ENCODE results near the gene SYDE1. TPM values are rescaled to one million over a fixed set of nuclear protein-coding genes. Genes with fewer than 3 reads are reported as not detected.
"Not testable (repeated sequence)": the region's sequence is repeated elsewhere in the genome, so short reads cannot be mapped to it uniquely, and the experiment has no call there.

SYDE1 gene
- total RNA-seq, 1 experiment from 2014 or later = 4.4 TPM

DNA sequence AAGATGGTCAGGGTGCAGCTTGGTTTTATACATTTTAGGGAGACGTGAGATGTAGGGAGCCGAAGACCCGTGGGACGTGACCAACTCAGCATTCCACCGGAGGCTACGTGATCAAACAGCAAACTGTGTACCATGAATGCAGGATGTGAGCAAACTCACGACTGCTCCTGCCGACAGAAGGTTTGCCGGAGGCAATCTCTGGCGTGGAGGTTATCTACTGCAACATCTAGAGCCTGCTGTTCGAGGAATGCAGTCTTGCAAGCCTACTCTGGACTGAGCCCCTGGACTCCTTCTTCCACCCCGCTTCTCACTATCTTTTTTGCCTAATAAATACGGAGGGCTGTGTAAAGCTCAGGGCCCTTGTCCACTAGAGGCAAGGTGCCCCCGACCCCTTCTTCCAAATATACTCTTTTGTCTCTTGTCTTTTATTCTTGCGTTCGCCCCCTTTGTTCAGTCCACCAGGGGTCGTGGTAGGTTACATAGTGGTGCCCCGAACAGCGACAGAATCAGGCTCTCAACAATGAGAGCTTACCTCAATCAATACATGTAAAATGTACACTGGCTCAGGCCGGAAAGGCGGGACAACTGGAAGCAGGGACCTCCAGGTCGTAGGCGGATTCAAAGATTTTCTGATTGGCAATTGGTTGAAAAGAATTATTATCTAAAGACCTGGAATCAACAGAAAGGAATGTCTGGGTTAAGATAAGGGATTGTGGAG, 34.1 kb upstream of the SYDE1 start:
- BruUV-seq (replicated peaks) = no TSS peak
- peaks cover 13% of the 10 kb centered on the region for H3K4me1 Mint-ChIP-seq (ENCODE audit: low read depth, unreplicated experiment)
- Histone ChIP-seq H3K27me3 (replicated peaks; ENCODE audit: control insufficient read depth, insufficient read depth, low read length) (no peaks in the 10 kb centered on the region), H3K4me3 (ENCODE audit: low read depth, low read length) (no peak overlapping the region), H3K36me3 (ENCODE audit: control insufficient read depth, insufficient read depth, low read length) (no peaks in the 10 kb centered on the region), H3K4me1 (peaks cover 19% of the 10 kb centered on the region), H3K9me3 (no peaks in the 10 kb centered on the region)
- ChIA-PET POLR2A (no interaction called here), CTCF (interaction anchor here (0.6 to 1.2 kb wide), 2 partner anchors 19 to 306 kb away, joined by 3 to 10 read pairs; partner anchors contain the start of gene AKAP8)
- H3K27me3 Mint-ChIP-seq (ENCODE audit: insufficient read depth, unreplicated experiment) = no peaks in the 10 kb centered on the region
- no peaks in the 10 kb centered on the region for H3K36me3 Mint-ChIP-seq (ENCODE audit: insufficient read depth, unreplicated experiment)
- intact Hi-C loops (cut with micrococcal nuclease; ENCODE audit: unreplicated experiment) = no loop called here
- TF ChIP-seq, protein P1, sequence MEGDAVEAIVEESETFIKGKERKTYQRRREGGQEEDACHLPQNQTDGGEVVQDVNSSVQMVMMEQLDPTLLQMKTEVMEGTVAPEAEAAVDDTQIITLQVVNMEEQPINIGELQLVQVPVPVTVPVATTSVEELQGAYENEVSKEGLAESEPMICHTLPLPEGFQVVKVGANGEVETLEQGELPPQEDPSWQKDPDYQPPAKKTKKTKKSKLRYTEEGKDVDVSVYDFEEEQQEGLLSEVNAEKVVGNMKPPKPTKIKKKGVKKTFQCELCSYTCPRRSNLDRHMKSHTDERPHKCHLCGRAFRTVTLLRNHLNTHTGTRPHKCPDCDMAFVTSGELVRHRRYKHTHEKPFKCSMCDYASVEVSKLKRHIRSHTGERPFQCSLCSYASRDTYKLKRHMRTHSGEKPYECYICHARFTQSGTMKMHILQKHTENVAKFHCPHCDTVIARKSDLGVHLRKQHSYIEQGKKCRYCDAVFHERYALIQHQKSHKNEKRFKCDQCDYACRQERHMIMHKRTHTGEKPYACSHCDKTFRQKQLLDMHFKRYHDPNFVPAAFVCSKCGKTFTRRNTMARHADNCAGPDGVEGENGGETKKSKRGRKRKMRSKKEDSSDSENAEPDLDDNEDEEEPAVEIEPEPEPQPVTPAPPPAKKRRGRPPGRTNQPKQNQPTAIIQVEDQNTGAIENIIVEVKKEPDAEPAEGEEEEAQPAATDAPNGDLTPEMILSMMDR (IDR thresholded peaks at IDR 0.05; ENCODE audit: insufficient read depth in 1 of 2, low read depth in 1 of 2, low read length in 1 of 2, severe bottlenecking in 1 of 2, unreplicated experiment in 1 of 2) = peak; percentile 34 to 35
- H3K4me3 Mint-ChIP-seq (ENCODE audit: unreplicated experiment) = peak overlapping the region; percentile 64
- no peaks in the 10 kb centered on the region for H3K9me3 Mint-ChIP-seq (ENCODE audit: unreplicated experiment)
- H3K27ac Mint-ChIP-seq (ENCODE audit: unreplicated experiment) = peak overlapping the region; percentile 83
- peak; percentile 80 to 91 for DNase-seq

DNA sequence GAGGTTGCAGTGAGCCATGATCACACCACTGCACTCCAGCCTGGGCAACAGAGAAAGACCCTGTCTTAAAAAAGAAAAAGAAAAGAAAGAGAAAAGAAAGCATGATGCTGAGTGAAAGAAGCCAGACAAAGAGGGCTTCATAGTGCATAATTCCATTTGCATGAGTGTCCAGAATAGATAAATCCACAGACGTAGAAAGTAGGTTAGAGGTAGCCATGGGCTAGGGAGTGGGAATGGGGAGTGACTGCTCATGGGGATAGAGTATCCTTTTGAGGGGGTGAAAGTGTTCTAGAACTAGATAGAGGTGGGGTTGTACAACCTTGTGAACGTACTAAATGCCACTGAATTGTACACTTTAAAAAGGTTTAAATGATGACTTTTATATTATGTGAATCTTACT, 32.8 kb upstream of the SYDE1 start:
- Mint-ChIP-seq H3K27ac (ENCODE audit: unreplicated experiment) (peak overlapping the region; percentile 83), H3K4me3 (ENCODE audit: unreplicated experiment) (no peak overlapping the region), H3K36me3 (ENCODE audit: insufficient read depth, unreplicated experiment) (no peaks in the 10 kb centered on the region), H3K9me3 (ENCODE audit: unreplicated experiment) (no peaks in the 10 kb centered on the region), H3K27me3 (ENCODE audit: insufficient read depth, unreplicated experiment) (no peaks in the 10 kb centered on the region), H3K4me1 (ENCODE audit: low read depth, unreplicated experiment) (peaks cover 13% of the 10 kb centered on the region)
- TF ChIP-seq, protein P1 (IDR thresholded peaks at IDR 0.05; ENCODE audit: insufficient read depth in 1 of 2, low read depth in 1 of 2, low read length in 1 of 2, severe bottlenecking in 1 of 2, unreplicated experiment in 1 of 2) = no peak
- Histone ChIP-seq H3K36me3 (ENCODE audit: control insufficient read depth, insufficient read depth, low read length) (no peaks in the 10 kb centered on the region), H3K4me1 (peaks cover 19% of the 10 kb centered on the region), H3K9me3 (no peaks in the 10 kb centered on the region), H3K4me3 (ENCODE audit: low read depth, low read length) (no peak overlapping the region), H3K27me3 (replicated peaks; ENCODE audit: control insufficient read depth, insufficient read depth, low read length) (no peaks in the 10 kb centered on the region)
- intact Hi-C loops (cut with micrococcal nuclease; ENCODE audit: unreplicated experiment) = no loop called here
- BruUV-seq (replicated peaks) = no TSS peak
- ChIA-PET POLR2A (no interaction called here), CTCF (no interaction called here)
- no peak for DNase-seq

DNA sequence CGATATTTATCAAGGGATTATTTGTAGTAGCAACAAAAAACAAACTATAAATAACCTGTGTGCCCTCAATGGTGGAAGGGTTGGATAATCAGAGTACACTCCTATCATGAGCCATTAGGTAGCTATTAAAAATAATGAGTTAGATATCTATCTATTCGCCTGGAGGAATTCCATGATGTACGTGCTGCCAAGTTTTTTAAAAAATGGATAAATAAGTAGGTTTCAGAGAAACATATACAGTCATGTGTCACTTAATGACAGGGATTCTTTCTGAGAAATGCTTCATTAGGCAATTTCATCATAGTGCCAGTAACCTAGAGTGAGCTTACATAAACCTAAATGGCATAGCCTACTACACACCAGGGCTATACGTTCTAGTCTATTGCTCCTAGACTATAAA, 31.4 kb upstream of the SYDE1 start:
- no peak overlapping the region for H3K27ac Mint-ChIP-seq (ENCODE audit: unreplicated experiment)
- ChIA-PET POLR2A (no interaction called here), CTCF (no interaction called here)
- BruUV-seq (replicated peaks) = no TSS peak
- H3K27me3 Mint-ChIP-seq (ENCODE audit: insufficient read depth, unreplicated experiment) = no peaks in the 10 kb centered on the region
- Histone ChIP-seq H3K36me3 (ENCODE audit: control insufficient read depth, insufficient read depth, low read length) (no peaks in the 10 kb centered on the region), H3K4me1 (peaks cover 19% of the 10 kb centered on the region), H3K4me3 (ENCODE audit: low read depth, low read length) (no peak overlapping the region), H3K9me3 (no peaks in the 10 kb centered on the region), H3K27me3 (replicated peaks; ENCODE audit: control insufficient read depth, insufficient read depth, low read length) (no peaks in the 10 kb centered on the region)
- H3K4me1 Mint-ChIP-seq (ENCODE audit: low read depth, unreplicated experiment) = peaks cover 13% of the 10 kb centered on the region
- TF ChIP-seq, protein P1 (IDR thresholded peaks at IDR 0.05; ENCODE audit: insufficient read depth in 1 of 2, low read depth in 1 of 2, low read length in 1 of 2, severe bottlenecking in 1 of 2, unreplicated experiment in 1 of 2) = no peak
- DNase-seq = no peak
- no peaks in the 10 kb centered on the region for H3K36me3 Mint-ChIP-seq (ENCODE audit: insufficient read depth, unreplicated experiment)
- no peaks in the 10 kb centered on the region for H3K9me3 Mint-ChIP-seq (ENCODE audit: unreplicated experiment)
- intact Hi-C loops (cut with micrococcal nuclease; ENCODE audit: unreplicated experiment) = no loop called here
- H3K4me3 Mint-ChIP-seq (ENCODE audit: unreplicated experiment) = no peak overlapping the region

DNA sequence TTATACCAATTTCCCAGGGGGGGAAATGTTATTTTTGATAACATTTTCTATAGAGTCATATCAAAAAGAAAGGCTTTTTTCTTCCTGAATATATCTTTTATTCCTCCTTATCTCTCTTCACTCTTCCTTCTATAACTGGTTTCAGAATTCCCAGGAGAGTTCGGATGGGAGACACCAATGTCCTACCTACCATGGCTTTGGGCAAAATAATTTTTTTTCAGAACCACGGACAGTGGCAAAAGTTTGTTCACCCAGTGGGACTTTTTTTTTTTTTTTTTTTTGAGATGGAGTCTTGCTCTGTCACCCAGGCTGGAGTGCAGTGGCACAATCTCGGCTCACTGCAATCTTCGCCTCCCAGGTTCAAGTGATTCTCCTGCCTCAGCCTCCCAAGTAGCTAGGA, 27.2 kb upstream of the SYDE1 start:
- H3K4me1 Mint-ChIP-seq (ENCODE audit: low read depth, unreplicated experiment); POLR2A ChIA-PET: not testable (repeated sequence)

More for the DNA sequence above, 27.2 kb upstream of the SYDE1 start:
- H3K4me3 ChIP-seq (ENCODE audit: low read depth, low read length); CTCF ChIA-PET; H3K27me3 ChIP-seq (replicated peaks; ENCODE audit: control insufficient read depth, insufficient read depth, low read length); BruUV-seq (replicated peaks); H3K36me3 ChIP-seq (ENCODE audit: control insufficient read depth, insufficient read depth, low read length); intact Hi-C loops (cut with micrococcal nuclease; ENCODE audit: unreplicated experiment); H3K4me1 ChIP-seq; H3K27ac Mint-ChIP-seq (ENCODE audit: unreplicated experiment); H3K36me3 Mint-ChIP-seq (ENCODE audit: insufficient read depth, unreplicated experiment); H3K9me3 Mint-ChIP-seq (ENCODE audit: unreplicated experiment); H3K27me3 Mint-ChIP-seq (ENCODE audit: insufficient read depth, unreplicated experiment); H3K9me3 ChIP-seq; H3K4me3 Mint-ChIP-seq (ENCODE audit: unreplicated experiment): not testable (repeated sequence)
- DNase-seq = peak in 1 of 2 experiments; percentile 35
